IMR-90 (cell line): ENCODE measurements around the gene ADAMTS10. TPM values are rescaled to one million over a fixed set of nuclear protein-coding genes. Genes with fewer than 3 reads are reported as not detected.

Experiments used
- ATAC-seq: fragments of 200-7000 bp; cut with Tn5 transposase; 2 replicates; pipeline ENCODE4 v1.9.1; 2020; ENCODE audit warnings: low read depth, mild to moderate bottlenecking, moderate library complexity
- BruUV-seq: library from RNA; stranded (reverse); fragments of 400-500 nt; replicated peaks from 2 replicates; lab custom pipeline; 2021; lab: Mats Ljungman, UMichigan
- CTCF ChIA-PET: fragments of 300-600 bp; formaldehyde crosslinking; extraction: SDS; loops from one replicate; lab custom pipeline; 2021; ENCODE audit warnings: antibody characterized with exemption; lab: Yijun Ruan, JAX
- POLR2A ChIA-PET: fragments of 300-600 bp; sonication (Branson Sonifier 250); formaldehyde crosslinking; loops from one replicate; lab custom pipeline; 2022; ENCODE audit warnings: antibody characterized with exemption; ENCODE audit not compliant: unreplicated experiment; lab: Charles Lee
- DNase-seq: peaks from one replicate; pipeline ENCODE4 v3.0.0; 2013
- H2AFZ ChIP-seq: replicated peaks from 2 replicates; pipeline ENCODE3; 2013; ENCODE audit warnings: low read length, mild to moderate bottlenecking; ENCODE audit not compliant: poor library complexity
- H2AK5ac ChIP-seq: 2 replicates; pipeline ENCODE4 v1.6.1; 2013; ENCODE audit warnings: low read depth, low read length, inconsistent platforms
- H2AK9ac ChIP-seq: replicated peaks from 2 replicates; pipeline ENCODE3; 2013; ENCODE audit warnings: mild to moderate bottlenecking, low read depth, low read length, moderate library complexity; ENCODE audit not compliant: poor library complexity
- H2BK120ac ChIP-seq: 2 replicates; pipeline ENCODE4 v1.6.1; 2013; ENCODE audit warnings: low read depth, low read length, inconsistent platforms
- H2BK15ac ChIP-seq: 3 replicates; pipeline ENCODE4 v1.6.1; 2013; ENCODE audit warnings: low read depth, low read length, inconsistent platforms
- H2BK20ac ChIP-seq: 2 replicates; pipeline ENCODE4 v1.6.1; 2013; ENCODE audit warnings: low read depth, mild to moderate bottlenecking, inconsistent platforms, low read length, moderate library complexity
- H2BK5ac ChIP-seq: 2 replicates; pipeline ENCODE4 v1.6.1; 2013; ENCODE audit warnings: mild to moderate bottlenecking, low read depth, low read length, inconsistent platforms; ENCODE audit not compliant: poor library complexity, severe bottlenecking
- H3K14ac ChIP-seq: replicated peaks from 2 replicates; pipeline ENCODE4 v1.6.1; 2013; ENCODE audit warnings: low read depth, low read length, inconsistent platforms
- H3K18ac ChIP-seq: 2 replicates; pipeline ENCODE4 v1.6.1; 2013; ENCODE audit warnings: low read depth, low read length, control low read depth
- H3K23ac ChIP-seq: 2 replicates; pipeline ENCODE4 v1.6.1; 2013; ENCODE audit warnings: low read depth, low read length, inconsistent platforms
- H3K27ac ChIP-seq: 2 replicates; pipeline ENCODE4 v1.5.1; 2013; ENCODE audit warnings: mild to moderate bottlenecking, control low read depth, low read length; ENCODE audit not compliant: insufficient read depth
- H3K27me3 ChIP-seq: 2 replicates; pipeline ENCODE4 v1.6.1; 2013; ENCODE audit warnings: low read length; ENCODE audit not compliant: control insufficient read depth, insufficient read depth
- H3K36me3 ChIP-seq: 2 replicates; pipeline ENCODE4 v1.6.1; 2013; ENCODE audit warnings: low read length, mixed read lengths; ENCODE audit not compliant: control insufficient read depth, insufficient read depth
- H3K4ac ChIP-seq: 2 replicates; pipeline ENCODE4 v1.6.1; 2013; ENCODE audit warnings: low read depth, low read length, inconsistent platforms
- H3K4me1 ChIP-seq: 2 replicates; pipeline ENCODE4 v1.6.1; 2013; ENCODE audit warnings: low read length, mixed read lengths; ENCODE audit not compliant: control insufficient read depth, insufficient read depth
- H3K4me2 ChIP-seq: 2 replicates; pipeline ENCODE4 v1.6.1; 2013; ENCODE audit warnings: low read depth, mild to moderate bottlenecking, control low read depth, low read length, moderate library complexity
- H3K4me3 ChIP-seq: 2 replicates; pipeline ENCODE4 v1.5.1; 2013; ENCODE audit warnings: low read depth, mild to moderate bottlenecking, control low read depth, low read length, moderate library complexity; ENCODE audit not compliant: insufficient read depth
- H3K56ac ChIP-seq: 2 replicates; pipeline ENCODE4 v1.6.1; 2013; ENCODE audit warnings: low read length, inconsistent platforms; ENCODE audit not compliant: insufficient read depth; ENCODE audit errors: extremely low read depth
- H3K79me1 ChIP-seq, 2 experiments: 2 replicates each; pipeline ENCODE4 v1.6.1; 2013; ENCODE audit warnings: low read length in 2 of 2, inconsistent platforms in 1 of 2, low read depth in 1 of 2
- H3K9ac ChIP-seq: 2 replicates; pipeline ENCODE4 v1.6.1; 2013; ENCODE audit warnings: low read depth, low read length, control low read depth
- H3K9me1 ChIP-seq: 2 replicates; pipeline ENCODE4 v1.6.1; 2013; ENCODE audit warnings: low read length, inconsistent platforms; ENCODE audit not compliant: insufficient read depth
- H3K9me3 ChIP-seq: 2 replicates; pipeline ENCODE4 v1.6.1; 2013; ENCODE audit warnings: low read length; ENCODE audit not compliant: control insufficient read depth, insufficient read depth
- H4K20me1 ChIP-seq: 2 replicates; pipeline ENCODE4 v1.6.1; 2013; ENCODE audit warnings: low read length, inconsistent platforms; ENCODE audit not compliant: insufficient read depth
- H4K5ac ChIP-seq: 2 replicates; pipeline ENCODE4 v1.6.1; 2013; ENCODE audit warnings: mild to moderate bottlenecking, low read depth, low read length, control low read depth
- H4K8ac ChIP-seq, 2 experiments: 2 replicates each; pipeline ENCODE4 v1.6.1; 2013; ENCODE audit warnings: low read depth in 2 of 2, low read length in 2 of 2, control low read depth in 1 of 2, inconsistent platforms in 1 of 2
- H4K91ac ChIP-seq: 2 replicates; pipeline ENCODE4 v1.6.1; 2013; ENCODE audit warnings: low read depth, low read length, inconsistent platforms; ENCODE audit not compliant: insufficient read depth
- BHLHE40 ChIP-seq: fragments of 150-350 bp; IDR thresholded peaks from 2 replicates; pipeline ENCODE4 v1.6.1; 2016; ENCODE audit warnings: mild to moderate bottlenecking, low read depth, low read length
- CTCF ChIP-seq: conservative IDR thresholded peaks from 2 replicates; pipeline ENCODE4 v1.5.1; 2012; ENCODE audit warnings: mild to moderate bottlenecking, low read depth, low read length, improper control_type of control experiment
- ELK1 ChIP-seq: fragments of 150-350 bp; IDR thresholded peaks from 2 replicates; pipeline ENCODE4 v1.6.1; 2016; ENCODE audit warnings: low read depth, mild to moderate bottlenecking, low read length, moderate library complexity, borderline replicate concordance
- RAD21 ChIP-seq: IDR thresholded peaks from 2 replicates; pipeline ENCODE4 v1.6.1; 2012; ENCODE audit warnings: low read length, improper control_type of control experiment
- RCOR1 ChIP-seq: IDR thresholded peaks from 2 replicates; pipeline ENCODE4 v1.6.1; 2012; ENCODE audit warnings: mild to moderate bottlenecking, low read length, improper control_type of control experiment; ENCODE audit not compliant: insufficient replicate concordance
- SMC3 ChIP-seq: fragments of 150-350 bp; IDR thresholded peaks from 2 replicates; pipeline ENCODE4 v1.6.1; 2016; ENCODE audit warnings: low read depth, mild to moderate bottlenecking, antibody characterized with exemption, low read length, moderate library complexity
- WGBS, 2 experiments: methylation state at CpG; one replicate each; pipeline versions ENCODE4 v1.1.5 to v1.1.7; 2013; ENCODE audit warnings: missing lambda C conversion rate in 2 of 2; ENCODE audit not compliant: insufficient read length in 1 of 2; ENCODE audit errors: extremely low coverage in 2 of 2; 5-methylcytosine and 5-hydroxymethylcytosine counted together
- dilution Hi-C: fragments of 300-500 bp; cut with HindIII; formaldehyde crosslinking; loops from one replicate; pipeline ENCODE4 v1.14.3; 2018; ENCODE audit warnings: low sequenced_read_pairs; ENCODE audit not compliant: unreplicated experiment
- in situ Hi-C: fragments of 300-500 bp; cut with MboI; formaldehyde crosslinking; loops from 3 replicates; pipeline ENCODE4 v1.14.3; 2019; ENCODE audit warnings: low sequenced_read_pairs, inconsistent platforms, mixed read lengths
- intact Hi-C: fragments of 100-400 bp; cut with micrococcal nuclease; formaldehyde crosslinking; loops from 2 replicates; pipeline ENCODE4 v1.10.0; 2022
- polyA plus RNA-seq, 3 experiments: library from polyadenylated mRNA; depleted of rRNA; stranded (reverse); fragments of >200 nt; gene quantifications; 2 replicates each; pipeline ENCODE4 v1.2.3, GENCODE V29; 2012; ENCODE audit warnings: low replicate concordance in 1 of 3
- total RNA-seq: library from RNA; depleted of rRNA; stranded (reverse); fragments of >200 nt; gene quantifications from 2 replicates; pipeline ENCODE4 v1.2.3, GENCODE V29; 2012

ADAMTS10 gene
- total and polyA plus RNA-seq, 2 of the 4 experiments (the other 2 are of a cell fraction) = 3.4 to 11.5 TPM

- Histone ChIP-seq H2AFZ (no peak overlapping the region), H4K91ac (no peak overlapping the region), H3K23ac (no peak overlapping the region), H3K27ac (no peak overlapping the region), H3K9ac (no peak overlapping the region), H3K79me1 (no peaks in the 10 kb centered on the region), H2AK5ac (no peak overlapping the region; the same call in 1 of the 2 replicates), H3K9me1 (no peaks in the 10 kb centered on the region), H3K14ac (no peak overlapping the region), H4K5ac (no peak overlapping the region), H3K4me2 (no peak overlapping the region), H2BK20ac (no peak overlapping the region), H4K8ac (no peak overlapping the region), H2AK9ac (no peak overlapping the region), H3K4me3 (no peak overlapping the region), H3K56ac (no peak overlapping the region), H2BK5ac (no peak overlapping the region), H2BK120ac (no peak overlapping the region), H3K4ac (no peak overlapping the region), H3K18ac (no peak overlapping the region), H3K27me3 (peaks cover 2% of the 10 kb centered on the region; the same call in 1 of the 2 replicates), H3K36me3 (peaks cover 7% of the 10 kb centered on the region; the same call in 1 of the 2 replicates), H3K9me3 (no peaks in the 10 kb centered on the region), H3K4me1 (no peaks in the 10 kb centered on the region; the same call in 1 of the 2 replicates), H2BK15ac (no peak overlapping the region), H4K20me1 (no peaks in the 10 kb centered on the region)
- peak; percentile 34; the same call in 1 of the 2 replicates for ATAC-seq
- TF ChIP-seq ELK1 (no peak), RAD21 (peak; percentile 41), BHLHE40 (no peak), CTCF (peak; percentile 48), RCOR1 (no peak), SMC3 (peak; percentile 31; the same call in 1 of the 2 replicates)
- BruUV-seq = no TSS peak
- intact Hi-C loops (loop anchor here (10.0 kb wide), 1 partner anchor 321 kb away; no protein-coding TSS in a partner anchor), dilution Hi-C loops (no loop called here), in situ Hi-C loops (no loop called here)
- ChIA-PET CTCF (interaction anchor here (0.5 to 0.7 kb wide), 3 partner anchors 13 to 60 kb away, joined by 3 to 4 read pairs (median 3); no protein-coding TSS in a partner anchor), POLR2A (no interaction called here)
- no peak for DNase-seq
- 85% methylated on average over 18 of the region's 34 CpGs; no CpG with 5 or more reads in 1 of the 2 experiments for whole genome bisulfite sequencing, 2 experiments
These were observed 24.4 kb downstream of the ADAMTS10 start for GRCh38 chr19:8585894-8586750.
